Sigmoid colon (tissue), 7 donors: ENCODE data around the gene MMP25. TPM values are rescaled to one million over a fixed set of nuclear protein-coding genes. Genes with fewer than 3 reads are reported as not detected.

Source experiments
- DNase-seq: peaks from one replicate; pipeline ENCODE4 v3.0.0-alpha.2; 2019
- H3K27ac ChIP-seq, 4 donors: fragments of 200-600 bp; sonication (generic); one replicate each; pipeline ENCODE4 v1.5.1; 2016 to 2019; ENCODE audit warnings: mild to moderate bottlenecking in 1 of 4
- H3K27me3 ChIP-seq, 3 donors: fragments of 200-600 bp; sonication (generic); one replicate each; pipeline ENCODE4 v1.5.1; 2019; ENCODE audit warnings: mild to moderate bottlenecking in 1 of 3
- H3K36me3 ChIP-seq, 4 donors: fragments of 200-600 bp; sonication (generic); one replicate each; pipeline ENCODE4 v1.5.1; 2016 to 2019
- H3K4me1 ChIP-seq, 4 donors: fragments of 200-600 bp; sonication (generic); one replicate each; pipeline ENCODE4 v1.5.1; 2017 to 2019
- H3K4me3 ChIP-seq, 4 donors: fragments of 200-600 bp; sonication (generic); one replicate each; pipeline ENCODE4 v1.5.1; 2017 to 2019; ENCODE audit warnings: mild to moderate bottlenecking in 2 of 4, moderate library complexity in 1 of 4
- H3K9me3 ChIP-seq, 4 donors: fragments of 200-600 bp in 3 of 4; sonication (generic) in 3 of 4; one replicate each; pipeline versions ENCODE4 v1.5.1 to v1.6.1; 2013 to 2019
- EP300 ChIP-seq, 4 donors: sonication (generic); formaldehyde crosslinking; IDR thresholded peaks; one replicate each; pipeline ENCODE4 v1.6.1; 2017; ENCODE audit warnings: antibody characterized with exemption in 4 of 4
- POLR2A ChIP-seq, 2 donors: fragments of 450-650 bp; IDR thresholded peaks; one replicate each; pipeline ENCODE4 v1.6.1; 2016; ENCODE audit warnings: antibody characterized with exemption in 2 of 2, mild to moderate bottlenecking in 2 of 2, moderate library complexity in 2 of 2
- POLR2AphosphoS5 ChIP-seq, 4 donors: sonication (generic); formaldehyde crosslinking; IDR thresholded peaks; one replicate each; pipeline ENCODE4 v1.6.1; 2017; ENCODE audit warnings: antibody characterized with exemption in 4 of 4
- WGBS, 2 donors: extraction: QIAGEN DNeasy Blood & Tissue Kit; methylation state at CpG; one replicate each; pipeline ENCODE4 v1.1.7; 2013; 5-methylcytosine and 5-hydroxymethylcytosine counted together
- intact Hi-C: fragments of 100-400 bp; cut with DNase I; formaldehyde crosslinking; loops from one replicate; pipeline ENCODE4 v1.15.1; 2023
- polyA plus RNA-seq, 3 donors: library from polyadenylated mRNA; stranded (reverse); fragments of 200-250 nt; gene quantifications; one replicate each; pipeline ENCODE4 v1.2.3, GENCODE V29; 2013
- total RNA-seq, 4 donors: library from RNA; depleted of rRNA; stranded (reverse); fragments of >200 nt; gene quantifications; one replicate each; pipeline ENCODE4 v1.1.0, GENCODE V29; 2016
- TF ChIP-seq, protein P1 (sequence below), 4 experiments: fragments of 450-650 bp in 3 of 4; fragments of 200-600 bp in 1 of 4; IDR thresholded peaks; one replicate each; pipeline ENCODE4 v1.5.1; 2016 to 2019; ENCODE audit warnings: antibody characterized with exemption in 4 of 4, mild to moderate bottlenecking in 3 of 4, moderate library complexity in 2 of 4
- donor health status: healthy with polysubstance abuse.
- donor health status: Bipolar disorder and iron deficiency.
- donor health status: healthy.

Gene MMP25
- total and polyA plus RNA-seq, 7 donors: under 0.01 to 3.7 (median 1.1) TPM; not detected in 1

DNA sequence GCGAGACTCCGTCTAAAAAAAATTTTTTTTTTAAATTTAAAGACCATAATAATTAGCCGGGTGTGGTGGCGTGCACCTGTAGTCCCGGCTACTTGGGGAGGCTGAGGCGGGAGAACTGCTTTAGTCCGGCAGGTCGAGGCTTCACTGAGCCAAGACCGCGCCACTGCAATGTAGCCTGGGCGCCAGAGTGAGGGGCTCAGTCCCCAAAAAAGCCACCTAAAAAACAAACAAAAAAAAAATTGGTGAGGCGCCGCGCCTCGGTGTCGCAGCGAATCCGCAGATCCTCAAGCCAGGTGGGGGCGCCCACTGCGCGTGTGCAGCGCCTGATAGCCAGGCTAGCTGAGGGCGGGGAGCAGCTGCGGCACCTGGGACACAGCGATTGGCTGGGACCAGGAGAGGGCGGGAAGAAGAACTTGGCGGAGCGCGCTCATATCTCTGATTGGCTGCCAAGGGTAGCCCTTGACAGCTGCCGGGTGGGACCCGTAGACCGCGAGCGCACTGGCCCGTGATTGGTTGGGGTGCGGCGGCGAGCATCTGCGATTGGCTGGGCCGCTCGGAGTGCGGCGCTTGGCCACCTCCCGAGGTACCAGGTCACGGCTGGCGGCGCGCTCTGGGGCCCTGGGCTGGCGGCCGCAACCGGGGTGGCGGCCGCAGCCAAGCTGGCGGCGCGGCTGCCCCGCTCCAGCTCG, 42.6 kb upstream of the MMP25 start:
- no peak overlapping the region for H3K27ac ChIP-seq
- TF ChIP-seq POLR2A (IDR thresholded peaks at IDR 0.05) (no peak), EP300 (IDR thresholded peaks at IDR 0.05) (no peak), POLR2AphosphoS5 (IDR thresholded peaks at IDR 0.05) (peak in 2 of 4 donors; percentile 23 to 51)
- TF ChIP-seq, protein P1, sequence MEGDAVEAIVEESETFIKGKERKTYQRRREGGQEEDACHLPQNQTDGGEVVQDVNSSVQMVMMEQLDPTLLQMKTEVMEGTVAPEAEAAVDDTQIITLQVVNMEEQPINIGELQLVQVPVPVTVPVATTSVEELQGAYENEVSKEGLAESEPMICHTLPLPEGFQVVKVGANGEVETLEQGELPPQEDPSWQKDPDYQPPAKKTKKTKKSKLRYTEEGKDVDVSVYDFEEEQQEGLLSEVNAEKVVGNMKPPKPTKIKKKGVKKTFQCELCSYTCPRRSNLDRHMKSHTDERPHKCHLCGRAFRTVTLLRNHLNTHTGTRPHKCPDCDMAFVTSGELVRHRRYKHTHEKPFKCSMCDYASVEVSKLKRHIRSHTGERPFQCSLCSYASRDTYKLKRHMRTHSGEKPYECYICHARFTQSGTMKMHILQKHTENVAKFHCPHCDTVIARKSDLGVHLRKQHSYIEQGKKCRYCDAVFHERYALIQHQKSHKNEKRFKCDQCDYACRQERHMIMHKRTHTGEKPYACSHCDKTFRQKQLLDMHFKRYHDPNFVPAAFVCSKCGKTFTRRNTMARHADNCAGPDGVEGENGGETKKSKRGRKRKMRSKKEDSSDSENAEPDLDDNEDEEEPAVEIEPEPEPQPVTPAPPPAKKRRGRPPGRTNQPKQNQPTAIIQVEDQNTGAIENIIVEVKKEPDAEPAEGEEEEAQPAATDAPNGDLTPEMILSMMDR (IDR thresholded peaks at IDR 0.05): peak in 3 of 4 experiments; percentile 7 to 39 (median 19)
- H3K27me3 ChIP-seq: peaks cover 10 to 54% (median 41%) of the 10 kb centered on the region in 3 donors
- H3K9me3 ChIP-seq: no peaks in the 10 kb centered on the region
- WGBS, 2 donors: 4 to 7% methylated on average over 58 of the region's 58 CpGs
- DNase-seq: peak; percentile 97
- peak overlapping the region in 3 of 4 donors; percentile 25 to 31 (median 27) for H3K4me3 ChIP-seq
- no peaks in the 10 kb centered on the region for H3K36me3 ChIP-seq
- H3K4me1 ChIP-seq: peaks cover 0 to 7% (median 5%) of the 10 kb centered on the region in 4 donors
- intact Hi-C loops: loop anchor here (1.0 kb wide), 1 partner anchor 25 kb away; no protein-coding TSS in a partner anchor

DNA sequence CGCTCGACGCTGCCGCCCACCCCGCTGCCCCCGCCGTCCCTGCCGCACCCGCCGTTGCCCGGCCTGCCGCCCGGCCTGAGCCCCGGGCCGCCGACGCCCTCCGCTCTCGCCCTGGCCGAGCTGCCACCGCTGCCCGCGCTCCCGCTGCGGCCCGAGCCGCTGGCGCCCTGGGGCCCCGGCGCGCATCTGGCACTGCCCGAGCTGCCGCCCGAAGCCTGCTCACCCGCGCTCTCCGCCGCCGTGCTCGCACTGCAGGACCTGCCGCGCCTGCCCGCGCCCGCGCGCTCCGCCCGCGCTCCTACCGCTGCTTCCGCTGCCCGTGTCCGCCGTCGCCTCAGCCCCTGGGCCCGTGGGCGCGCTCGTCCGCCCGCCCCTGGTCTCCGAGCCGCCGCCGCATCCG, 42.0 kb upstream of the MMP25 start:
- TF ChIP-seq POLR2A (IDR thresholded peaks at IDR 0.05) (no peak), POLR2AphosphoS5 (IDR thresholded peaks at IDR 0.05) (no peak), EP300 (IDR thresholded peaks at IDR 0.05) (no peak)
- TF ChIP-seq, protein P1 (IDR thresholded peaks at IDR 0.05): no peak
- Histone ChIP-seq H3K4me1 (peaks cover 0 to 7% (median 5%) of the 10 kb centered on the region in 4 donors), H3K36me3 (no peaks in the 10 kb centered on the region), H3K9me3 (no peaks in the 10 kb centered on the region), H3K4me3 (peak overlapping the region in 3 of 4 donors; percentile 25 to 31 (median 27)), H3K27me3 (peaks cover 10 to 56% (median 43%) of the 10 kb centered on the region in 3 donors), H3K27ac (no peak overlapping the region)
- no peak for DNase-seq
- intact Hi-C loops: no loop called here
- WGBS, 2 donors: 1% methylated on average over 66 of the region's 67 CpGs

DNA sequence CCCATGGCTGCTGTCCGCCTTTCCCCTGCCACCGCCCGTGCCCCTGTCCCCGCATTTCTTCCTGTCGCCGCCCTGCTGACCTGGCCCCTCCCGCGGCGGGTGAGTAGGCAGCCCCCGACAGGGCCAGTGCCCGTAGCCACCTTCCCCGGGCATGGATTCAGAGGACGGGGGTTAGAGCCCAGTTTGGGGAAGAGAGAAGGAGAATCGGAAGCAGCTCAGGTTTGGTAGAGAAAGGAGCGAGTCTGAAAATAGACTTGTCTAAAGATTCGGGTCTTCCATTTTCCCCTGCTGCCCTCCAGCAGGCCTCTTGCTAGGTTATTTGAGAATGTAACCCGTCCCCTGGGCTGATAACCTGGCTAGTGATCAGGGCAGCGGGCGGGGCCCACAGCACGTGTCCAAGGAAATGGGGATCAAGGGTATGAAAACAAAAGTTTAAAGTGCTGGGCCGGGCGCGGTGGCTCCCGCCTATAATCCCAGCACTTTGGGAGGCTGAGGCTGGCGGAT, 41.5 kb upstream of the MMP25 start:
- Histone ChIP-seq H3K27ac (no peak overlapping the region), H3K4me3 (peak overlapping the region in 3 of 4 donors; percentile 17 to 28 (median 24)), H3K4me1 (peaks cover 0 to 7% (median 5%) of the 10 kb centered on the region in 4 donors), H3K9me3 (no peaks in the 10 kb centered on the region), H3K36me3 (no peaks in the 10 kb centered on the region), H3K27me3 (peaks cover 11 to 61% (median 48%) of the 10 kb centered on the region in 3 donors)
- intact Hi-C loops: no loop called here
- 2 to 13% methylated on average over 25 of the region's 25 CpGs for WGBS, 2 donors
- TF ChIP-seq EP300 (IDR thresholded peaks at IDR 0.05) (no peak), POLR2A (IDR thresholded peaks at IDR 0.05) (no peak), POLR2AphosphoS5 (IDR thresholded peaks at IDR 0.05) (no peak)
- TF ChIP-seq, protein P1 (IDR thresholded peaks at IDR 0.05): no peak
- DNase-seq: no peak

DNA sequence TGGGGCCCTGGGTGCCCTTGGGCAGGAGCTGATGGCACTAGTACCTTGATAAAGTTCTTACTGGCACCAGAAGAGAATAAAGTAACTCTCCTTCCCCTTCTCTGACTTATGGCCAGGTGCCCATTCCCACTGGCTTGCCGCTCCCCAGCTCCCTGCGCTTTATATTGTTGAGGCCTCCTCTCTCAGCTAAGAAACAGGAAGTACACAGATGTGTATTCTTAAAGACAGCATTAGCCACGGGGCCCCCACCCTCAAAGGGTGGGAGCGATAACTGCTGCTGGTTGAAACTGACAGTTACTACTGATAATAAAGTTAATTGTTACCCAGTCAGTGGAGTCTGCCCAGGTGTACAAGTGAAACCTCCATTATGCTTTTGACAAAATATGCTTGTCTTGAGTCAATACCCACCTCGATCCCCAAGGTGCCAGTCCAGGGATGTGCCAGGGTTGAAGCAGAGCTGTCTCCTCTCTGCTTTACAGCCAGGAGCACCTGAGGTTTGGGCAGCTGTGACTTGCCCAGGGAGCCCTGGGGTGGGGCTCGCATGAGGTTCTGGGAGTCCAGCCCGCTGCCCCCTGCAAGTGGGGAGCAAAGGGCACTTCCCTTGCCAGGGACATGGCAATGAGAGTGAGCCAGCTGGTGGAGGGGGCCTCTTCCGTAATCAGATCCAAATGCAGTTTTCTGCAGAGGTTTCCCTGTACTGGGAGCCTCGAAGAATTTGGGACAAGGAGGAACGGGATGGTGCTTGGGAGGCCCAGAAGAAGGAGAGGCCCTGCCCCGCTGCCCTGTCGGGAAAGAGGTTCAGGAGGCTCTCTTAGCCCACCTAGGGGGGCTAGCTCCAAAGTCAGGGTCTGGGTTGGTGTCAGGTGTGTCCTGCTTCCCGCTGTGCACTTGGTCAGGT, 39.1 kb upstream of the MMP25 start:
- no peak for DNase-seq
- intact Hi-C loops: no loop called here
- Histone ChIP-seq H3K4me1 (peaks cover 0 to 7% (median 5%) of the 10 kb centered on the region in 4 donors), H3K9me3 (no peaks in the 10 kb centered on the region), H3K4me3 (no peak overlapping the region), H3K27me3 (peaks cover 22 to 79% (median 65%) of the 10 kb centered on the region in 3 donors), H3K36me3 (no peaks in the 10 kb centered on the region), H3K27ac (no peak overlapping the region)
- TF ChIP-seq POLR2AphosphoS5 (IDR thresholded peaks at IDR 0.05) (no peak), POLR2A (IDR thresholded peaks at IDR 0.05) (no peak), EP300 (IDR thresholded peaks at IDR 0.05) (no peak)
- TF ChIP-seq, protein P1 (IDR thresholded peaks at IDR 0.05): no peak
- WGBS, 2 donors: 9 to 29% methylated on average over 13 of the region's 13 CpGs
